ENCODE data around the gene JMJD7. TPM values are rescaled to one million over a fixed set of nuclear protein-coding genes. Genes with fewer than 3 reads are reported as not detected.

JMJD7 gene
- total and polyA plus RNA-seq, 9 of the 15 experiments (the other 6 are each of a cell fraction or from before 2014, with no cell fraction given) = 1.2 to 13.9 (median 6.1) TPM

GRCh38 chr15:41832875-41833274 lies 5.0 kb downstream of the JMJD7 start:
- ChIA-PET POLR2A (interaction anchor here (0.6 to 1.8 kb wide), 4 partner anchors 11 to 17 kb away, joined by 3 to 10 read pairs (median 4); no protein-coding TSS in a partner anchor), CTCF (ENCODE audit: low intra/inter-chr PET ratio) (no interaction called here)
- Histone ChIP-seq H3K79me2 (ENCODE audit: control insufficient read depth, insufficient read depth, low read length) (peaks cover 9% of the 10 kb centered on the region; the same call in 2 of the 3 replicates), H2AFZ (ENCODE audit: low read depth, low read length) (no peak overlapping the region), H3K4me2 (ENCODE audit: insufficient read depth, low read length) (no peak overlapping the region), H3K4me3 (no peak overlapping the region), H3K9me1 (ENCODE audit: control insufficient read depth, insufficient read depth, low read length) (no peaks in the 10 kb centered on the region), H4K20me1 (replicated peaks; ENCODE audit: control insufficient read depth, insufficient read depth, low read length) (peaks cover 11% of the 10 kb centered on the region; the same call in 1 of the 2 replicates), H3K9me3 (replicated peaks; ENCODE audit: control insufficient read depth, insufficient read depth, low read depth, low read length) (no peaks in the 10 kb centered on the region), H3K27me3 (ENCODE audit: control insufficient read depth in 2 of 2, insufficient read depth in 2 of 2, low read length in 2 of 2) (no peaks in the 10 kb centered on the region), H3K9ac (ENCODE audit: insufficient read depth in 1 of 2, low read depth in 2 of 2, low read length in 2 of 2) (no peak overlapping the region), H3K4me1 (replicated peaks in 1 of 2; ENCODE audit: control insufficient read depth in 2 of 2, insufficient read depth in 2 of 2, low read length in 2 of 2) (peaks cover 6 to 16% of the 10 kb centered on the region in 2 experiments; a peak in 2 of 5 replicates), H3K36me3 (ENCODE audit: control insufficient read depth, insufficient read depth, low read length) (peaks cover 10% of the 10 kb centered on the region; the same call in 1 of the 3 replicates), H3K27ac (ENCODE audit: extremely low read depth, low read depth, low read length) (no peak overlapping the region)
- WGBS (ENCODE audit: insufficient coverage, low coverage, missing lambda C conversion rate) = 63% methylated on average over 3 of the region's 3 CpGs
- DNase-seq (ENCODE audit: extremely low read depth in 1 of 4, low spot score in 3 of 4) (no peak), ATAC-seq (no peak), FAIRE-seq (no peak)
- intact Hi-C loops (cut with micrococcal nuclease) = no loop called here
- in situ Hi-C loops (cut with MboI) = no loop called here
- BruUV-seq (replicated peaks) = no TSS peak
- TF ChIP-seq ID3 (CRISPR knock-in tag; IDR thresholded peaks at IDR 0.05) = no peak
- no peak for TF ChIP-seq ID3 (tag; IDR thresholded peaks at IDR 0.05)
- TF ChIP-seq SP2 (IDR thresholded peaks at IDR 0.05; ENCODE audit: extremely low read depth, low read depth, low read length, poor library complexity, severe bottlenecking) = no peak
- TF ChIP-seq ZNF449 (CRISPR knock-in tag; IDR thresholded peaks at IDR 0.05) = no peak
- TF ChIP-seq ZNF57 (CRISPR knock-in tag; IDR thresholded peaks at IDR 0.05) = no peak
- TF ChIP-seq ZNF280A (IDR thresholded peaks at IDR 0.05; ENCODE audit: low read depth, partially characterized antibody) = no peak
- no peak for TF ChIP-seq RBM39 (optimal IDR thresholded peaks at IDR 0.05; ENCODE audit: low read depth, low read length)
- TF ChIP-seq SMAD2 (IDR thresholded peaks at IDR 0.05; ENCODE audit: low read depth, low read length) = no peak
- TF ChIP-seq ZNF431 (CRISPR knock-in tag; IDR thresholded peaks at IDR 0.05) = no peak
